GM21529 (cell line): ENCODE results near the gene C3AR1.
"Not testable (repeated sequence)": the region's sequence is repeated elsewhere in the genome, so short reads cannot be mapped to it uniquely, and the experiment has no call there.

ENCODE experiments used
- ATAC-seq: cut with Tn5 transposase; IDR thresholded peaks from one replicate; pipeline ENCODE4 v1.9.1; 2021; ENCODE audit not compliant: unreplicated experiment

Gene C3AR1

GRCh38 chr12:8065991-8066594, at the start of gene C3AR1:
Gene C3AR1, minus strand, starts transcription at chr12:8066359. Its CDS starts 6,174 bp downstream, at chr12:8060185.
- peak; percentile 91 for ATAC-seq

GRCh38 chr12:8113117-8113516, 47.0 kb upstream of the C3AR1 start:
- not testable (repeated sequence) for ATAC-seq

- ATAC-seq, result peak; percentile 59
Measured at GRCh38 chr12:8108808-8109398, 42.7 kb upstream of the C3AR1 start.

GRCh38 chr12:8099235-8099634, 33.1 kb upstream of the C3AR1 start:
- no peak for ATAC-seq

GRCh38 chr12:8096281-8096915, 30.2 kb upstream of the C3AR1 start:
- no peak for ATAC-seq

GRCh38 chr12:8093291-8093690, 27.1 kb upstream of the C3AR1 start:
- no peak for ATAC-seq

GRCh38 chr12:8089716-8090115, 23.6 kb upstream of the C3AR1 start:
- no peak for ATAC-seq

- not testable (repeated sequence) for ATAC-seq
Measured at GRCh38 chr12:8089277-8089676, 23.1 kb upstream of the C3AR1 start.

- ATAC-seq, result peak; percentile 75
Measured at GRCh38 chr12:8088574-8088973, 22.4 kb upstream of the C3AR1 start.

GRCh38 chr12:8087666-8088065, 21.5 kb upstream of the C3AR1 start:
- no peak for ATAC-seq

GRCh38 chr12:8084351-8084750, 18.2 kb upstream of the C3AR1 start:
- ATAC-seq, result not testable (repeated sequence)

- no peak for ATAC-seq
Measured at GRCh38 chr12:8082808-8083100, 16.6 kb upstream of the C3AR1 start.

GRCh38 chr12:8081251-8081920, 15.2 kb upstream of the C3AR1 start:
- ATAC-seq, result no peak

GRCh38 chr12:8080120-8080519, 14.0 kb upstream of the C3AR1 start:
- no peak for ATAC-seq

- ATAC-seq, result no peak
Measured at GRCh38 chr12:8078916-8079315, 12.8 kb upstream of the C3AR1 start.

- no peak for ATAC-seq
Measured at GRCh38 chr12:8078398-8078797, 12.2 kb upstream of the C3AR1 start.

GRCh38 chr12:8077207-8077606, 11.0 kb upstream of the C3AR1 start:
- ATAC-seq, result no peak

GRCh38 chr12:8076366-8076765, 10.2 kb upstream of the C3AR1 start:
- ATAC-seq, result no peak

- ATAC-seq, result no peak
Measured at GRCh38 chr12:8075935-8076334, 9.8 kb upstream of the C3AR1 start.

- ATAC-seq, result not testable (repeated sequence)
Measured at GRCh38 chr12:8071820-8072219, 5.7 kb upstream of the C3AR1 start.

GRCh38 chr12:8069582-8069981, 3.4 kb upstream of the C3AR1 start:
- ATAC-seq, result no peak

- ATAC-seq, result no peak
Measured at GRCh38 chr12:8064131-8064530, 2.0 kb downstream of the C3AR1 start.
